Medulla oblongata (tissue), 1 donor: ENCODE results near the gene SRRM2.

ENCODE experiments used
- DNase-seq: peaks from one replicate; pipeline ENCODE4 v3.0.0-alpha.2; 2015; ENCODE audit errors: extremely low spot score

Gene SRRM2

GRCh38 chr16:2752035-2752849, at the start of gene SRRM2:
SRRM2 (plus strand) TSS chr16:2752638; CDS start chr16:2756365, 3,727 bp downstream.
- peak; percentile 94 for DNase-seq

- peak; percentile 56 for DNase-seq
These were observed 49.3 kb upstream of the SRRM2 start for GRCh38 chr16:2702871-2703745.

GRCh38 chr16:2704166-2704982, 48.1 kb upstream of the SRRM2 start:
- DNase-seq = no peak

GRCh38 chr16:2704983-2705275, 47.5 kb upstream of the SRRM2 start:
- no peak for DNase-seq

- DNase-seq = no peak
These were observed 47.1 kb upstream of the SRRM2 start for GRCh38 chr16:2705351-2705750.

GRCh38 chr16:2706085-2706484, 46.4 kb upstream of the SRRM2 start:
- DNase-seq = no peak

- DNase-seq = no peak
These were observed 45.7 kb upstream of the SRRM2 start for GRCh38 chr16:2706611-2707311.

GRCh38 chr16:2707368-2708289, 44.8 kb upstream of the SRRM2 start:
- DNase-seq = no peak

GRCh38 chr16:2708290-2708639, 44.2 kb upstream of the SRRM2 start:
- no peak for DNase-seq

- DNase-seq = no peak
These were observed 43.4 kb upstream of the SRRM2 start for GRCh38 chr16:2708955-2709587.

GRCh38 chr16:2709588-2709984, 42.9 kb upstream of the SRRM2 start:
- DNase-seq = no peak

- DNase-seq = no peak
These were observed 42.3 kb upstream of the SRRM2 start for GRCh38 chr16:2710021-2710710.

GRCh38 chr16:2710711-2711231, 41.7 kb upstream of the SRRM2 start:
- no peak for DNase-seq

- no peak for DNase-seq
These were observed 40.9 kb upstream of the SRRM2 start for GRCh38 chr16:2711370-2712062.

GRCh38 chr16:2712063-2712441, 40.4 kb upstream of the SRRM2 start:
- DNase-seq = no peak

GRCh38 chr16:2712546-2712945, 39.9 kb upstream of the SRRM2 start:
- DNase-seq = no peak

GRCh38 chr16:2713523-2713922, 38.9 kb upstream of the SRRM2 start:
- no peak for DNase-seq

- no peak for DNase-seq
These were observed 38.3 kb upstream of the SRRM2 start for GRCh38 chr16:2713985-2714774.
